ENCODE results near the gene UBALD1. TPM values are rescaled to one million over a fixed set of nuclear protein-coding genes. Genes with fewer than 3 reads are reported as not detected.

UBALD1 gene
- total RNA-seq, 1 donor from 2014 or later: 16.9 TPM

GRCh38 chr16:4625560-4626159, 11.0 kb upstream of the UBALD1 start:
- Histone ChIP-seq H3K9me3 (no peaks in the 10 kb centered on the region), H3K36me3 (no peaks in the 10 kb centered on the region), H3K4me1 (peaks cover 22% of the 10 kb centered on the region), H3K4me3 (peak overlapping the region; percentile 89 to 96), H3K27me3 (no peaks in the 10 kb centered on the region), H3K27ac (peak overlapping the region; percentile 92)
- no peak for TF ChIP-seq POLR2AphosphoS5 (IDR thresholded peaks at IDR 0.05; ENCODE audit: insufficient read depth in 1 of 2, low read depth in 1 of 2)
- TF ChIP-seq CTCF (IDR thresholded peaks at IDR 0.05): no peak
- TF ChIP-seq POLR2A (IDR thresholded peaks at IDR 0.05): no peak
- DNase-seq (ENCODE audit: extremely low spot score in 2 of 2): no peak
- intact Hi-C loops (cut with DNase I): no loop called here

GRCh38 chr16:4624827-4625559, 10.3 kb upstream of the UBALD1 start:
- TF ChIP-seq CTCF (IDR thresholded peaks at IDR 0.05) (no peak), POLR2AphosphoS5 (IDR thresholded peaks at IDR 0.05; ENCODE audit: insufficient read depth in 1 of 2, low read depth in 1 of 2) (peak in 1 of 2 donors; percentile 49), POLR2A (IDR thresholded peaks at IDR 0.05) (peak in 1 of 2 donors; percentile 90)
- H3K27me3 ChIP-seq: no peaks in the 10 kb centered on the region
- no peak for DNase-seq (ENCODE audit: extremely low spot score in 2 of 2)
- no peaks in the 10 kb centered on the region for H3K9me3 ChIP-seq
- H3K36me3 ChIP-seq: no peaks in the 10 kb centered on the region
- H3K4me3 ChIP-seq: peak overlapping the region; percentile 89 to 96
- peaks cover 22% of the 10 kb centered on the region for H3K4me1 ChIP-seq
- peak overlapping the region; percentile 92 for H3K27ac ChIP-seq
- intact Hi-C loops (cut with DNase I): no loop called here

DNA sequence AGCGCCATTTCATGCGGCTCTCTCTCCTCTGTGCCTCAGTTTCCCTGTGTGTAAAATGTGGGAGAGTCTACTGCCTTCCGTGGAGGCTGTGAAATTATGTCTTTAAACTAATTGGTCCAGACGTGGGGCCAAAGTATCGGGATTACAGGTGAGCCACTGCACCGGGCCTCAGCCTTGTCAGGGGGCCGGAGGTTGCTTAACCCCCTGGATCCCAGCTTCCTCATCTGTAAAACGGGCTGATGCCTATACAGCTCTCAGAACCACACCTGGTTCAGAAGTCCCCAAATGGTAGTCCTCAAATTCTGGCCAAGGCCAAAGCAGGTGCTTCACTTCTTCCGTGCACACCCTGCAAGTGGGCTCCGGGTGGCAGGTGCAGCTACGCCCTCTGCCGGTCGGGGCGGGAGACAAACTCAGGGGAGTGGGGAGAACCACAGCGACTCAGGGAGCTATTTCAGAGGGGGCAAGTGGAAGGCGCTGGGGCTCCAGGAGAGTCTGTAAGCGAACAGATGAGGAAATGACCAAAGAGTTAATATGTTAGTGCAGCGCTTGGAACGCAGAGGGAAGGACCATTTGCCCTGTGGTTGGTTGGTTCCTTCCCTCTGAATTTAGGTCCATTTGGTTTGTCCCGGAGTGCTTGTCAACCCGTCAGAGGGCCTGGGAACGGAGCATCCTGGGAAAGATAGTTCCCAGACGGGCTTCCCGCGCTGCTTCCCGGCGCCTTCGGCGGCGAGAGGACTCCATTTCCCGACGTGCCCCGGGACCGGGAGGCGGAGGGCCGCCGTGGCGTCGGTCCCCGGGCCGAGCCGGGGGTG, 9.5 kb upstream of the UBALD1 start, which contains the start of gene MGRN1:
TSS of gene MGRN1 (plus strand) at position 812 of the 812 bp plus-strand sequence. CDS start 135 bp downstream, outside the sequence.
- intact Hi-C loops (cut with DNase I): no loop called here
- Histone ChIP-seq H3K27ac (peak within 1 kb of the TSS; percentile 92), H3K36me3 (no peaks in the 10 kb centered on the region), H3K9me3 (no peaks in the 10 kb centered on the region), H3K4me1 (peaks cover 22% of the 10 kb centered on the region), H3K4me3 (peak within 1 kb of the TSS; percentile 89 to 96), H3K27me3 (no peaks in the 10 kb centered on the region)
- peak in 1 of 2 donors; percentile 95 for DNase-seq (ENCODE audit: extremely low spot score in 2 of 2)
- TF ChIP-seq POLR2A (IDR thresholded peaks at IDR 0.05) (peak in 1 of 2 donors; percentile 5), CTCF (IDR thresholded peaks at IDR 0.05) (peak; percentile 86 to 94 (median 89)), POLR2AphosphoS5 (IDR thresholded peaks at IDR 0.05; ENCODE audit: insufficient read depth in 1 of 2, low read depth in 1 of 2) (peak; percentile 72 to 82)

DNA sequence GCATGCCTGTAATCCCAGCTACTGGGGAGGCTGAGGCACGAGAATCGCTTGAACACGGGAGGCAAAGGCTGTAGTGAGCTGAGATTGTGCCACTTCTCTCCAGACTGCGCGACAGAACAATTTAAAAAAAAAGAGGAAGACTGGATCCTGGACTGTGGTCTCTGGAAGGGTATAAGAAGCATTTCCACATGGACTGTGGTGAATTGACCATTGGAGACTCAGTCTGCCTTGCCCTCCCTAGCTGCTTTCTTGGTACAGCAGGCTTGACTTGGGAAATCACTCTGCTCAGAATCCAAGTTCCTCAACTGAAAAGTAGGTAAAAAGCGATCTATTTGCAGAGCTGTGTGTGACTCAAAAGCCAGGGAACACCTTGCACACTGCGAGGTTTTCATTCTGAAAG, 8.9 kb upstream of the UBALD1 start:
- Histone ChIP-seq H3K36me3 (no peaks in the 10 kb centered on the region), H3K27me3 (no peaks in the 10 kb centered on the region), H3K4me3 (no peak overlapping the region), H3K4me1 (peaks cover 27% of the 10 kb centered on the region), H3K27ac (no peak overlapping the region), H3K9me3 (no peaks in the 10 kb centered on the region)
- no peak for DNase-seq (ENCODE audit: extremely low spot score in 2 of 2)
- intact Hi-C loops (cut with DNase I): no loop called here
- TF ChIP-seq CTCF (IDR thresholded peaks at IDR 0.05) (no peak), POLR2A (IDR thresholded peaks at IDR 0.05) (no peak), POLR2AphosphoS5 (IDR thresholded peaks at IDR 0.05; ENCODE audit: insufficient read depth in 1 of 2, low read depth in 1 of 2) (no peak)

Data from vagina (tissue), 2 donors.